Measurements from ENCODE around the gene MFSD2B.

Gene MFSD2B

DNA sequence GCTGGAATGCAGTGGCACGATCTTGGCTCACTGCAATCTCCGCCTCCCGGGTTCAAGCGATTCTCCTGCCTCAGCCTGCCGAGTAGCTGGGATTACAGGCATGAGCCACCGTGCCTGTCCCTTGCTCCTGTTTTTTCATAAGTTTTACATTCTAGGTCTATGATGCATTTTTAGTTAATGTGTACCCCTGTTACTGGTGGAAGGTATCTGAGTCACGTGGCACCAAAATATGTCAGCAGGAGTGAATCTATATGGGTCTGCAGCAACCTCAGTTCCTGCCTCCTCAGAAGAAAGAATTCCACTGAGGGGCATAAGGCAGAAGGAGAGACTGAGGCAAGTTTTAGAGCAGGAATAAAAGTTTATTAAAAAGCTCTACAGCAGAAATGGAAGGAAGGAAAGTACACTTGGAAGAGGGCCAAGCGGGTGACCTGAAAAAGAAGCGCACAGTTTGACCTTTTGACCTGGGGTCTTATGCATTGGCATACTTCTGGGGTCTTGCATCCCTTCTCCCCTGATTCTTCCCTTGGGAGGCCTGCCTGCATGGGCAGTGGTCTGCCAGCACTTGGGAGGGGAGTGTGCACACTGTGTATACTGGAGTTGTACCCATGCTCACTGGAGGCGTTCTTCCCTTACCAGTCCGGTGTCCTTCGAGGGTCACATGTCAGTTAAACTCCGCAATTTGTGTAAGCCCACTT lies 1.1 kb upstream of the MFSD2B start:
- no peak overlapping the region for H3K27ac ChIP-seq
- H3K36me3 ChIP-seq (ENCODE audit: insufficient read depth), result no peaks in the 10 kb centered on the region
- H3K79me2 ChIP-seq (ENCODE audit: insufficient read depth, low read depth), result no peaks in the 10 kb centered on the region
- no peak overlapping the region for H3K9ac ChIP-seq
- H4K20me1 ChIP-seq (ENCODE audit: insufficient read depth), result no peaks in the 10 kb centered on the region
- H2AFZ ChIP-seq (ENCODE audit: low read depth), result no peak overlapping the region
- no peak overlapping the region for H3K4me3 ChIP-seq (IDR thresholded peaks at IDR 0.05; ENCODE audit: insufficient read depth, low read depth, low read length)
- TF ChIP-seq, protein P1, sequence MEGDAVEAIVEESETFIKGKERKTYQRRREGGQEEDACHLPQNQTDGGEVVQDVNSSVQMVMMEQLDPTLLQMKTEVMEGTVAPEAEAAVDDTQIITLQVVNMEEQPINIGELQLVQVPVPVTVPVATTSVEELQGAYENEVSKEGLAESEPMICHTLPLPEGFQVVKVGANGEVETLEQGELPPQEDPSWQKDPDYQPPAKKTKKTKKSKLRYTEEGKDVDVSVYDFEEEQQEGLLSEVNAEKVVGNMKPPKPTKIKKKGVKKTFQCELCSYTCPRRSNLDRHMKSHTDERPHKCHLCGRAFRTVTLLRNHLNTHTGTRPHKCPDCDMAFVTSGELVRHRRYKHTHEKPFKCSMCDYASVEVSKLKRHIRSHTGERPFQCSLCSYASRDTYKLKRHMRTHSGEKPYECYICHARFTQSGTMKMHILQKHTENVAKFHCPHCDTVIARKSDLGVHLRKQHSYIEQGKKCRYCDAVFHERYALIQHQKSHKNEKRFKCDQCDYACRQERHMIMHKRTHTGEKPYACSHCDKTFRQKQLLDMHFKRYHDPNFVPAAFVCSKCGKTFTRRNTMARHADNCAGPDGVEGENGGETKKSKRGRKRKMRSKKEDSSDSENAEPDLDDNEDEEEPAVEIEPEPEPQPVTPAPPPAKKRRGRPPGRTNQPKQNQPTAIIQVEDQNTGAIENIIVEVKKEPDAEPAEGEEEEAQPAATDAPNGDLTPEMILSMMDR (conservative IDR thresholded peaks at IDR 0.05; ENCODE audit: low read depth, low read length), result no peak
- H3K4me2 ChIP-seq, result no peak overlapping the region
- H3K4me1 ChIP-seq (ENCODE audit: low read depth, poor library complexity, severe bottlenecking), result no peaks in the 10 kb centered on the region
- H3K27me3 ChIP-seq (ENCODE audit: insufficient read depth, low read depth), result no peaks in the 10 kb centered on the region

DNA sequence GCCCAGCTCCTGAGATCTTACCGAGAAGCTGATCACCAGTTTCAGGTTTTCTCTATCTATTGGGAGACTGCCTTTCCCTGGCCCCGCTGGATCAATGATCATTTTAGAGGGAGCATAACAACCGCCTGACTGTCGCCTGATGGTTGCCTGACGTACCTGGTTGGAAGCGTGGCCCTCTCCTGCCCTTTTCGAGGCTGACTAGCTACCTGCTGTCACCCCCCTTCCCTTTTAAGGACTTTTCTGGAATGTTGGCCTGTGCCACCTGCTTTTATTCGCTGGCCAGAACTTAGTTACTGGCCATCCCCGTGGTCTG lies 562 bp upstream of the MFSD2B start:
- Histone ChIP-seq H3K79me2 (ENCODE audit: insufficient read depth, low read depth) (no peaks in the 10 kb centered on the region), H3K9ac (no peak overlapping the region), H3K36me3 (ENCODE audit: insufficient read depth) (no peaks in the 10 kb centered on the region), H3K4me1 (ENCODE audit: low read depth, poor library complexity, severe bottlenecking) (no peaks in the 10 kb centered on the region), H2AFZ (ENCODE audit: low read depth) (no peak overlapping the region), H3K4me2 (no peak overlapping the region), H4K20me1 (ENCODE audit: insufficient read depth) (no peaks in the 10 kb centered on the region), H3K27ac (no peak overlapping the region), H3K27me3 (ENCODE audit: insufficient read depth, low read depth) (no peaks in the 10 kb centered on the region), H3K4me3 (IDR thresholded peaks at IDR 0.05; ENCODE audit: insufficient read depth, low read depth, low read length) (no peak overlapping the region)
- TF ChIP-seq, protein P1 (conservative IDR thresholded peaks at IDR 0.05; ENCODE audit: low read depth, low read length), result no peak

DNA sequence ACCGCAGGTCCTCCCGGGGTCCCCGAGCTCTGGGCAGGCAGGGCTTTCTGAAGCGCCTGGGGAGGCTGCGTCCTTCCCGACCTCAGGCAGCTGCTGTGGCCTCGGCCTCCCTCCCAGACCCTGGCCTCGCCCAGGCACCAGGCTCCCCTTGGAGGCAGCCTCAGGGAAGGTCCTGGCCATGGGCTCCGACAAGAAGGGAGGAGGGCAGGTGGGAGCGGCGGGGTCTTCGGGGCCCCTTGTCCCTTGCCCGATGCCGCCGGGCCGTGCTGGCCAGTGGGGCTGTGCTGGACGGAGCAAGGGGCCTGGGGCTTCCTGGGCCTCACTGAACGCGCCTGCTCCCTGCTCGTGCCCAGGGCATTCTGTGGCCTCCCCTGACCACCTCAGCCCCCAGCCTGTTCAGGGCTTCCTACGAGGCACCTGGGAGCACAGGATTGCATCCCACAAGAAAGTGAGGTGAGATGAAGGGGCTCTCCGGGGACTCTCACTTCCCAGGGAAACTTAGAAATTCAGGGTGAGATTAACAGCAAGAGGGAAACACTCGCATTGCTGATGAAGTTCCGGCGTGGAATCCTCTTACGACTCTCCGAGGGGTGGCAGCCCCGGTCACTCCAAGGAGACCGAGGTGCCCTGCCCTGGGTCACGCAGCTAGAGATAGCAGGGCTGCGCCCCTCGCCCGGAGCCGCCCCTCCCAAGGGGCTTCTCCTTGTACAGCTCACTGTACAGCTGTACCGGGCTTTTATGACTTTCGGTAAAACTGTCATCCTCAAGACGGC lies 778 bp downstream of the MFSD2B start:
- H3K27ac ChIP-seq, result no peak overlapping the region
- no peaks in the 10 kb centered on the region for H3K79me2 ChIP-seq (ENCODE audit: insufficient read depth, low read depth)
- H3K27me3 ChIP-seq (ENCODE audit: insufficient read depth, low read depth), result no peaks in the 10 kb centered on the region
- no peak overlapping the region for H3K9ac ChIP-seq
- H3K4me1 ChIP-seq (ENCODE audit: low read depth, poor library complexity, severe bottlenecking), result no peaks in the 10 kb centered on the region
- H3K4me2 ChIP-seq, result no peak overlapping the region
- H3K36me3 ChIP-seq (ENCODE audit: insufficient read depth), result no peaks in the 10 kb centered on the region
- no peaks in the 10 kb centered on the region for H4K20me1 ChIP-seq (ENCODE audit: insufficient read depth)
- no peak overlapping the region for H2AFZ ChIP-seq (ENCODE audit: low read depth)
- no peak overlapping the region for H3K4me3 ChIP-seq (IDR thresholded peaks at IDR 0.05; ENCODE audit: insufficient read depth, low read depth, low read length)
- TF ChIP-seq, protein P1 (conservative IDR thresholded peaks at IDR 0.05; ENCODE audit: low read depth, low read length), result no peak

DNA sequence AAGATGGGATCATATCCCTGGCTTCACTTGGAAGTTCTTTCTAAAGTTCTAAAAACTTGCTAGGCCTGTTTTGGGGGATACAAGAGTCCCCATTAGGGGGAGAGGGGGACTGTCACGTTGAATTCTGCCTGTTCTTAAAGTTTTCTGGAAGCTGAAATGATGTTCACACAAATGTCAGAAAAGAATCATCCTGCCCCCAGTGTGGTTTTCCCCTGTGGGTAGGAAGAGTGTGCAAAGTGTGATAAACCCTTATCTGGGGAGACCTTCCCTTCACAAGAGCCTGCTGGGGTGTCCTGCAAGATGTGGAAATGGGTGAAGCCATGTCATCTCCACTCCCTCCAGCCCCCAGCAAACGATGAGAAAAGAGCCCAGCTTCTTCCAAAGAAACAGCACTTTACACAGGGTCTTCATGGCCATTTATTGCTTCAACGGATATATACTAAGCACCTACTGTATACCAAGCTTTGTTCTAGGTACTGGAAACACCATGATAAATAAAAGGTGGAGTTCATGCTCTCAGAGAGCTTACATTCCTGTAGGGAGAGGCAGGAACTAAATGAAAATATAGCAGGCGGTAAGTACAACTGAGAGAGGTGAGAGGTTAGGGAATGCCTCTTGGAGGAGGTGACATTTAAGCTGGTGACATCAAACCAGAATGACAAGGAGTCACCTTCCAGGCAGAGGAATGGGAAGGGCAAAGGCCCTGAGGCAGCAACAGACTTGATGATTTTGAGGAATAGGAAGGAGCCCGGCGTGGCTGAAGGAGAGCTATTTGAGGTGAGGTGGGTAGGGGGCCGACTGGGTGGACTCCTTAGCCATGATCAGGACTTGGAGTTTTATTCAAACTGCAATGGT lies 1.6 kb downstream of the MFSD2B start:
- Histone ChIP-seq H3K27ac (no peak overlapping the region), H3K27me3 (ENCODE audit: insufficient read depth, low read depth) (no peaks in the 10 kb centered on the region), H3K79me2 (ENCODE audit: insufficient read depth, low read depth) (no peaks in the 10 kb centered on the region), H3K9ac (no peak overlapping the region), H3K4me1 (ENCODE audit: low read depth, poor library complexity, severe bottlenecking) (no peaks in the 10 kb centered on the region), H3K4me3 (IDR thresholded peaks at IDR 0.05; ENCODE audit: insufficient read depth, low read depth, low read length) (no peak overlapping the region), H3K36me3 (ENCODE audit: insufficient read depth) (no peaks in the 10 kb centered on the region), H4K20me1 (ENCODE audit: insufficient read depth) (no peaks in the 10 kb centered on the region), H3K4me2 (no peak overlapping the region), H2AFZ (ENCODE audit: low read depth) (no peak overlapping the region)
- TF ChIP-seq, protein P1 (conservative IDR thresholded peaks at IDR 0.05; ENCODE audit: low read depth, low read length), result no peak
